Prostate gland (tissue), 2 donors: ENCODE measurements around the gene ZNF518A.

Experiments
- POLR2A ChIP-seq: fragments of 450-650 bp; IDR thresholded peaks from one replicate; pipeline ENCODE4 v1.6.1; 2016; ENCODE audit warnings: antibody characterized with exemption, mild to moderate bottlenecking
- POLR2AphosphoS5 ChIP-seq: sonication (generic); formaldehyde crosslinking; IDR thresholded peaks from one replicate; pipeline ENCODE4 v1.6.1; 2017; ENCODE audit warnings: antibody characterized with exemption
- TF ChIP-seq, protein P1 (sequence below), 4 experiments: fragments of 200-600 bp in 2 of 4; fragments of 450-650 bp in 2 of 4; sonication (generic) in 2 of 4; IDR thresholded peaks; 1 replicate in 3 of 4; 2 replicates in 1 of 4; pipeline ENCODE4 v1.5.1; 2016 to 2019; ENCODE audit warnings: antibody characterized with exemption in 4 of 4, mild to moderate bottlenecking in 2 of 4, moderate library complexity in 2 of 4

DNA sequence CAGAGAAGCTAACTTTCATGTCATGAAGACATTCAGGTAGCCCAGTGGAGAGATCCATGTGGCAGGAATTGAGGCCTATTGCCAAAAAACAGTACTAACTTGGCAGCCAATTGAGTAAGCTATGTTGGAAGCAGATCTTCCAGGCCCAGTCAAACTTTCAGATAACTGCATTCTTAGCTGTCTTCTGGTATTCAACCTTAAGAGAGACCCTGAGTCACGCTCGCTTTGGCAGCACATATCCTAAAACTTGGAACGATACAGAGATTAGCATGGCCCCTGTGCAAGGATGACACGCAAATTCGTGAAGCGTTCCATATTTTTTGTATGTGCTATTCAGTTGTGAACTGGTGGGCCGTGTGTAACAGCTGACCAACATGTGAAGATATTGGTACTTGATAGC, 17.6 kb upstream of the ZNF518A start:
- TF ChIP-seq POLR2A (no peak), POLR2AphosphoS5 (no peak)
- TF ChIP-seq, protein P1, sequence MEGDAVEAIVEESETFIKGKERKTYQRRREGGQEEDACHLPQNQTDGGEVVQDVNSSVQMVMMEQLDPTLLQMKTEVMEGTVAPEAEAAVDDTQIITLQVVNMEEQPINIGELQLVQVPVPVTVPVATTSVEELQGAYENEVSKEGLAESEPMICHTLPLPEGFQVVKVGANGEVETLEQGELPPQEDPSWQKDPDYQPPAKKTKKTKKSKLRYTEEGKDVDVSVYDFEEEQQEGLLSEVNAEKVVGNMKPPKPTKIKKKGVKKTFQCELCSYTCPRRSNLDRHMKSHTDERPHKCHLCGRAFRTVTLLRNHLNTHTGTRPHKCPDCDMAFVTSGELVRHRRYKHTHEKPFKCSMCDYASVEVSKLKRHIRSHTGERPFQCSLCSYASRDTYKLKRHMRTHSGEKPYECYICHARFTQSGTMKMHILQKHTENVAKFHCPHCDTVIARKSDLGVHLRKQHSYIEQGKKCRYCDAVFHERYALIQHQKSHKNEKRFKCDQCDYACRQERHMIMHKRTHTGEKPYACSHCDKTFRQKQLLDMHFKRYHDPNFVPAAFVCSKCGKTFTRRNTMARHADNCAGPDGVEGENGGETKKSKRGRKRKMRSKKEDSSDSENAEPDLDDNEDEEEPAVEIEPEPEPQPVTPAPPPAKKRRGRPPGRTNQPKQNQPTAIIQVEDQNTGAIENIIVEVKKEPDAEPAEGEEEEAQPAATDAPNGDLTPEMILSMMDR (IDR thresholded peaks at IDR 0.05), result no peak
